Testis (tissue), 2 donors: ENCODE results near the gene PLEKHG7.

Experiments used
- POLR2A ChIP-seq: fragments of 450-650 bp; IDR thresholded peaks from one replicate; pipeline ENCODE4 v1.6.1; 2017; ENCODE audit warnings: antibody characterized with exemption, mild to moderate bottlenecking, moderate library complexity
- TF ChIP-seq, protein P1 (sequence below), 3 experiments: fragments of 450-650 bp in 2 of 3; fragments of 200-600 bp in 1 of 3; sonication (generic) in 1 of 3; IDR thresholded peaks; one replicate each; pipeline ENCODE4 v1.5.1; 2016 to 2019; ENCODE audit warnings: antibody characterized with exemption in 3 of 3, mild to moderate bottlenecking in 2 of 3, moderate library complexity in 1 of 3

DNA sequence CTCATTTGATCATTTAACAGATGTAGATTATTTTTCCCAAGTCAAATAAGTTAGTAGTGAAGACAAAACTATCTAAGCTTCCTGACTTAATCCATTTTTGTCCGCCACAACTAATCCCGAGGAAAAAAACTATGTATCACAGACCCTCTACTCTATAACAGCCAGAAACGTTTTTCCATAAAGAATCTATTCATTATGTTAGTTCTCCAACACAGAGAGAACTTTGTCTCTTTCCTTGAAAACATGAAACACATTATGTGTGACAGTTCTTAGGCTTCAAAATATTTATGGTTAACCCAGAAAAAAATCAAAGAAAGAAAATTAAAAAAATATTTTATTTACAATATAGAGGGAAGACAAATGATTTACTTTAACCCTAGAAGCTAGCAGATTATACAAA is 100.1 kb downstream of the PLEKHG7 start:
- TF ChIP-seq, protein P1, sequence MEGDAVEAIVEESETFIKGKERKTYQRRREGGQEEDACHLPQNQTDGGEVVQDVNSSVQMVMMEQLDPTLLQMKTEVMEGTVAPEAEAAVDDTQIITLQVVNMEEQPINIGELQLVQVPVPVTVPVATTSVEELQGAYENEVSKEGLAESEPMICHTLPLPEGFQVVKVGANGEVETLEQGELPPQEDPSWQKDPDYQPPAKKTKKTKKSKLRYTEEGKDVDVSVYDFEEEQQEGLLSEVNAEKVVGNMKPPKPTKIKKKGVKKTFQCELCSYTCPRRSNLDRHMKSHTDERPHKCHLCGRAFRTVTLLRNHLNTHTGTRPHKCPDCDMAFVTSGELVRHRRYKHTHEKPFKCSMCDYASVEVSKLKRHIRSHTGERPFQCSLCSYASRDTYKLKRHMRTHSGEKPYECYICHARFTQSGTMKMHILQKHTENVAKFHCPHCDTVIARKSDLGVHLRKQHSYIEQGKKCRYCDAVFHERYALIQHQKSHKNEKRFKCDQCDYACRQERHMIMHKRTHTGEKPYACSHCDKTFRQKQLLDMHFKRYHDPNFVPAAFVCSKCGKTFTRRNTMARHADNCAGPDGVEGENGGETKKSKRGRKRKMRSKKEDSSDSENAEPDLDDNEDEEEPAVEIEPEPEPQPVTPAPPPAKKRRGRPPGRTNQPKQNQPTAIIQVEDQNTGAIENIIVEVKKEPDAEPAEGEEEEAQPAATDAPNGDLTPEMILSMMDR (IDR thresholded peaks at IDR 0.05), result no peak
- no peak for TF ChIP-seq POLR2A
